ENCODE results near the gene ASCC3.

DNA sequence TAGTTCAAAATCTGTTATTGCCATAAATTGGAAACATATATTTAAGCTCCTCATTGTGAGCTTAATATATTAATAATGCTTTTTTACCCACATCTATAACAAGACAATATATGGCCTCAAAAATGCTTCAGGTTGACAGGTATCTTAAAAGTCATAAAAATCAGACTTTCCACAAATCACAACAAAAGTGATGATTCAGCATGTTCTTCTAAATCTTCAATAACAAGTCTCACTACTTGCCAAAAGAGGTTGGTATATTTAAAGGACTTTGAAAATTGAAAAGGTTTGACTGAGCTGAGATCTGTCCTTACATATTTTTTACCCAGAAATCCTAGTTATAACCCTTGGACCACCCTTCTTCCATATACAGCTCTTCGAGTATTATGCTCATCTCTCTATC, 41.7 kb downstream of the ASCC3 start:
- TF ChIP-seq, protein P1, sequence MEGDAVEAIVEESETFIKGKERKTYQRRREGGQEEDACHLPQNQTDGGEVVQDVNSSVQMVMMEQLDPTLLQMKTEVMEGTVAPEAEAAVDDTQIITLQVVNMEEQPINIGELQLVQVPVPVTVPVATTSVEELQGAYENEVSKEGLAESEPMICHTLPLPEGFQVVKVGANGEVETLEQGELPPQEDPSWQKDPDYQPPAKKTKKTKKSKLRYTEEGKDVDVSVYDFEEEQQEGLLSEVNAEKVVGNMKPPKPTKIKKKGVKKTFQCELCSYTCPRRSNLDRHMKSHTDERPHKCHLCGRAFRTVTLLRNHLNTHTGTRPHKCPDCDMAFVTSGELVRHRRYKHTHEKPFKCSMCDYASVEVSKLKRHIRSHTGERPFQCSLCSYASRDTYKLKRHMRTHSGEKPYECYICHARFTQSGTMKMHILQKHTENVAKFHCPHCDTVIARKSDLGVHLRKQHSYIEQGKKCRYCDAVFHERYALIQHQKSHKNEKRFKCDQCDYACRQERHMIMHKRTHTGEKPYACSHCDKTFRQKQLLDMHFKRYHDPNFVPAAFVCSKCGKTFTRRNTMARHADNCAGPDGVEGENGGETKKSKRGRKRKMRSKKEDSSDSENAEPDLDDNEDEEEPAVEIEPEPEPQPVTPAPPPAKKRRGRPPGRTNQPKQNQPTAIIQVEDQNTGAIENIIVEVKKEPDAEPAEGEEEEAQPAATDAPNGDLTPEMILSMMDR (IDR thresholded peaks at IDR 0.05; ENCODE audit: low read length) = no peak
- no peak for TF ChIP-seq EZH2 (IDR thresholded peaks at IDR 0.05; ENCODE audit: borderline replicate concordance, low read length)

All from OCI-LY1 (cell line).